AG08395 (cell line): ENCODE measurements around the gene NRG3.
"Not testable (repeated sequence)": the region's sequence is repeated elsewhere in the genome, so short reads cannot be mapped to it uniquely, and the experiment has no call there.

Experiments
- DNase-seq: peaks from one replicate; pipeline ENCODE4 v3.0.0; 2012; ENCODE audit warnings: mixed read lengths, low spot score

NRG3 gene

DNA sequence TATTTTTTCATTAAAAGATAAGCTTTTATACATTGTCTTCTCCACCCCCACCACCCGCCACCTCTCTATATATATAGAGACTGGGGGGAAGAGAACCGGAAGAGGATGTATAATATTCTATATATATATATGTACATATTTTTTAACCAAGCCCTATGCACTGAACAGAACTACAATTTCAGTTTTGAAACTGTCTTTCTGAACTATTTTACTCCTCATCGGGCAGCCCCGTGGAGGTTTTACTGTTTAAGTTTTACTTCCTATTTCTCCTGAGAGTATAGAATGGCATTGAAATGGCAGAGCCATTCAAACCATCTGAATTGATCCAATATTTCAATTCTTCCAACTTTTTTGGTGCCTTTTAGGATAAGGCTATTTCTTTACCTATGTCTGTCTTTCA, 1047.1 kb downstream of the NRG3 start:
- no peak for DNase-seq

DNA sequence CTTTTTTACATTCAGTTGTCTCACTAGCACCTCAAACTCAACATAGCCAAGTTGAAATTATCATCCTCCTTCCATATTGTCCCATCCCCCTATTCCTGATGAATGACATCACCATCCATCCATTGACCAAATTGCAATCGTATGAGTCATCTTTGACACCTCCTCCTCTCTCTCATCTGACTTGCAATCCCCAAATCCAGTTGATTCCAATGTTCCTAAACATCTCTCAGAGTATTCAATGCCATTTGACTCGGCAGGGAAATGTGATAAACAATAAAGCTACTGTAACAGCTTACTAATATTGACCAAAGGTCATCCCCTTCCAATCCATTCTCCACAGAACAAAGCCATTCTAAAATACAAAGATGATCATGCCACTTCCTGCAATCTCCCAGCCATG, 1047.8 kb downstream of the NRG3 start:
- DNase-seq, result no peak

DNA sequence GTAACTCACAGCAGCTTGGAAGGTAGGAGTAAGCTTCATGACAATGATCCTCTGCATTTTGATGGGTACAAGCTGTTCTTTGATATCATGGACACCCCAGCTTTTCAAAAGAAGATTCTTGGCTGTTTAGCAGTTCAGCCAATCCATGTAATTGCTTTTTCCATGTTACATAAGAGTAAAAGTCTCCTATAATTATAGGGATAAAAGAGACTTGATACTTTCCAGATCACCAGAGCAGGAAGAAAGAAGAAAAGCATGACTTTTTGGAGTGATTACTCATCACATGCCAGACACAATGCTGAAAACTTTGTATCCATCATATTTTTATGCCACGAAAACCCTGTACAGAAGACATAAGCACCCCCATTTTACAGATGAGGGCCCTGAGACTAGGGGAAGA, 1049.7 kb downstream of the NRG3 start:
- no peak for DNase-seq

DNA sequence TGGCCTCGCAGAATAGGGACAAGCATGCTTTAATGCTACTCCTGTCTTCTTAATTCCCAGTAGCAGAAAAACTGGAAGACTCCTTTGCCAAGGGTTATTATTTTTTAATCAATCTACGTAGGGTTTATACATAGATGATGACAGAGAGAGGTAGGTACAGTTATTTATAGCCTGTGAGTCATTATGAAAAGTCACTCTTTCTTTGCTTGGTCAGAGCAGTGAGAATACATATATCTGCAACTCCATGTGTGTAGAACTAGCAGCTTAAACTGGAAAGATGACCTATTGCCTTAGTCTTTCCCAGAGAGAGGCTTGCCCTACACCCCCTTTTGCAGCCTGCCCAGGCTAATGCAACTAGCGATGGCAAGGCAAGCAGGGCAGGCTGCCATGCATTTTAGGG, 1050.6 kb downstream of the NRG3 start:
- no peak for DNase-seq

DNA sequence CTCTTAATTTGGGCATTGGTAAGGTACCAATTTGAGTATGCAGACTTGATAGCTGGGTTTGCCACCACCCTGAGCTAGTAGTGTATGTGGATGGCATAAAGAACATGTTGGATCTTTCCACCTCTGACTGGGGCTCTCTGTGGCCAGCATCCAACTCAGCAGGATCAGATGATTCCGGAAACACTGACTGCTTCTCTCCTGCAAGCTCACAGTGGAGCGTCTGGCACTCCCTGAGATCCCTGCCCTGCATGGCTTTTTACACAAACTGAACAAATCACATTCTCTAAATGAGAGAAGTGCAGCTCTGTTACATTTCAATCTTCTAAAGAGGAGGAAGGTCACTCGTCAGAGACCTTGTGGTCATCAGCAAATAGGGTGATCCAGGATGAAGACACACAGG, 1057.5 kb downstream of the NRG3 start:
- DNase-seq, result no peak

DNA sequence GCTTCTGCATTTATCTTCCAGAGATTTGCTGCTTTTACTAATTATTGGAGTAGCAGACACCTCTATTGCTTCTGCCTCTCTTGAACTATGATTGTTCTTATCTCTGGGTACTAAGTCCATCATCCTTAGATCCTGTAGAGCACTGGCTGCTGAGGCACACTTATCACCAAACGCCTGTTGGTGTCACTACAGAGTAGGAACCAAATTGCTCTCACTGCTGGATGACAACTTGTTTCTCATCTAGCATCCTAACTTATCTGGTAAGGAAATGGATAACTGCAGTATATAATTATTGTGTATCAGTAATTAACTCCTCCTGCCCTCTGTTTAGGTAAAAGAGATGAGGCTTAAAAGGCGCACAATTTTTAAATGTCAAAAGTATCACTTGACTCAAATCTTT, 1059.4 kb downstream of the NRG3 start:
- DNase-seq, result peak; percentile 9

DNA sequence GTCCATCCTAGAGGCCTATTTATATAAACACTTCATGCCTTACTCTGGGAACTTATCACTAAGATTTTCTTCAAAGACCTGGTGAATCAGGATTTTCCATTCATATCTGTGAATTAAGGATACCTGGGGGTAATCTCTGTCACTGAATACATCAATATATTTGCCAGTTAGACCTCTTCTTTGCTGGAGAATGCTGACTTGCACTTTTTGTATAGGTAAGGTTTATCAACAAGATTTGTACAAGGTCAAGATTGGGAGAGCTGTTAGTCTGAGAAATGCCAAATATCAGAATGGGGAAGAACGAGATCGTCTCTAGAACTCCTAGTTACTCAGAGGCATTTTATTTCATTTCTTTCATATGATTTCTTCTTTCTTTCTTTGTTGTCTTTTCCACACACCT, 1060.0 kb downstream of the NRG3 start:
- DNase-seq, result no peak

DNA sequence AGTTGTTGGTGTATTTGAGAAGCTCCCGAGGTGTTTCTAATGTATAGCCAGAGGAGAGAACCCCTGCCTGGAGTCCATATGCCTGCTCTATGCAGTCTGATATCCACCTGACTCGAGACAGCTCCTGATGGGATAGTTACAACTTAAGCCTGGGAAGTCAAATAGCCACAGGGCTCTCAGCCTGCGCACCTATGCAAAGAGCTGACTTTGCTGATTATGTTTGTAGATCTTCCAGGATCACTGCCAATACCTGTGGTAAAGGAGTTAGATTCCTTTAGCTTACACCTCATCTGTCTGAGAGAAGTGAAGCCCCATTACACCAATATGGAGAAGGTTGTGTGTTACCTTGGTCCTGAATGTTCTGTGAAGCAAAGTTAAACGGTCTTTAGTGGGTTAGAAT, 1063.3 kb downstream of the NRG3 start:
- DNase-seq, result no peak

DNA sequence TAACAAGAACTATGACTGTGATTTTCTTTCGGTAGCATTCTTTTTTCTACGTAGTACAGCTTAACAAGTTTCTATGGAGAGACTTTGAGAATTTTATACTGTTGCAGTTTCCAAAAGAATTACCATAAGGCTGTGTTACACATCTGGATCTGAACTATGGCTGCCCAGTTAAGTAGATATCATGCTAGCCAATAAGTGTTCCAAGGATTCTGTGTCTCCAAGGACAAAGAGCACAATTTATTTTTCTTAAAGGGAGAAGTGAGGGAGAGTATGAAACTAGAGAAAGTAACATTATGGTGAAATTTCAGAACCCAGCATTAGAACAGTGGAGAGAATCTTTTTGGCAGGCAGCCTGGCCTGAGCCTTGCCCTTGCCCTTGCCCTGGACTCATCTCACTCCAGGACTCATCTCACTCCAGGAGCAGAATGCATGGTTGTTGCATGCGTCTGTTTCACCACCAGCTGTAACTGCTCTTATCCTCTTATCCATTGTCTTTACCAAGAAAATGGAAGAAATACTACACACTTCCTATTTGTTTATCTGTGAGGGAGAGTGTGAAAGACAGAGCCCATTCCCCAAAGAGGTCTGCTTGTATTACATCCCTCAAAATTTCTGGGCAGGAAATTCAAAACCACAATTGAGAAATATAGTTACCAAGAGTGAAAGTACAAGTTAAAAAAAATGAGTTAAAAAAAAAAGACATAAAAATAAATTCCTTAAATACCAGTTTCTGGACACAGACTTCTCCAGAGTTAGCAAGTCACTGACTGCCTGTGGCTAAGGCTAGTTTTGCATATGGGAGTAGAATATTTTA, 1067.5 kb downstream of the NRG3 start:
- peak; percentile 69 for DNase-seq

DNA sequence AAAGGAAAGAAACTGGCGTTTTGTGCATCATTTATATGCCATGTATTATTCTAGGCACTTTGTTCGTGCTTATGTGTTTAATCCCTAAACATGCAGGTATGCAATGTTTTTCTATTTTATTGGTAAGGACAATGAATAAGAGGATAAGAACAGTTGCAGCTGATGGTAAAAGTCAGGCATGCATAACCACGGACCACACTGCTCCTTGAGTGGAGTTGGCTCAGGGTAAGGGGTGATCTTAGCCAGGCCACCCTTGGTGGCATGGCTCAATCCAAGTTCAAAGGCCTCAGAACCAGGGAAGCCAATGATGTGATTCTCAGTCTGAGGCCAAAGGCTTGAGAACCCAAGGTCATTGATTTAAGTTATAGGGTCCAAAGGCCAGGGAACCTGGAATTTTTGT, 1068.1 kb downstream of the NRG3 start:
- no peak for DNase-seq

DNA sequence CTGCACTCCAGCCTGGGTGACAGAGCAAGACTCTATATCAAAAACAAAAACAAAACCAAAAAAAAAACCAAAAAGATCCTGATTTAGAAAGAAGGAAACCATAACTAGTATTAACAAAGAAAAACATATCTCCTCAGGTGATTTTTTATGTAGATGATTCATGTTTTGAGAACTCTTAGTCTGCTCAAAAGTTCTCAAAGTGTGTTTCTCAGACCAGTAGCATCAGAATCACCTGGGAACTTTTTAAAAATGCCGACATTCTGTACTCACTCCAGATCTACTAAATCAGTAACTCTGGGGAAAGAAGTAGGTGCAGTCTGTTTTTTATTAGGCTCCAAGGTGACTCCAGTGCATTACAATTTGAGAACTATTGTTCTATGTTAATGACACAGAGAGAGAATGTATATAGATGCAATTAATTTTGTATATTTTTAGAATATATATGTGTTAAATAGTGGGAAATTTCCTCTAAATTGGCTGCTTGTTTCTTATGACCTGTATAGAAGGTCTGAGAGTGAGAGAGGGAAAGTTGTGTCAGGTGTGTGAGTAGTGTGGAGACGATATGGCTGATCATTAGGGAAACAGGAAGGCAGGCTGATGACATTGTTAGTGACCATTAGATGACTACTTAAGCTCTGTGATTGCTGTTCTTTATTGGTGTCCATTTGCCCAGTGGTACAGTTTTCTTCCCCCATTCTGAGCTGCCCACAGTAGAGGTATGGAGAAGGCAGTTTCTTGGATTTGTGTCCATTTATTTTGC, 1075.0 kb downstream of the NRG3 start:
- DNase-seq, result no peak

DNA sequence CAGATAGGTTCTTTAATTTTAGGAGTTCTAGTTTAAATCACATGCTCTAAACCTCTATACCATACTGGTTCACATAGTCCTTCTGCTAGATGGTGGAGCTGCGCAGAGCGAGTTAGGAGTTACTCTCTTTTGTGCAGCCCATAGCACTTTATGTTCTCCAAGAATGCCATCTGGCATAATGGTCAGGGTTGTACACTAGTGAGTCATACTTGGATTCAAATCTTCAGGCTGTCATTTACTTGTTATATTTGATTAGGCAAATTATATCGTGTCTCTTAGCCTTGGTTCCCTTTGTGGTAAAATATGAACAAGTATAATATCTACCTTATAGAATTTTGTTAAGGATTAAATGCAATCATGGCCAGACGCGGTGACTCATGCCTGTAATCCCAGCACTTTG, 1078.3 kb downstream of the NRG3 start:
- DNase-seq, result no peak

DNA sequence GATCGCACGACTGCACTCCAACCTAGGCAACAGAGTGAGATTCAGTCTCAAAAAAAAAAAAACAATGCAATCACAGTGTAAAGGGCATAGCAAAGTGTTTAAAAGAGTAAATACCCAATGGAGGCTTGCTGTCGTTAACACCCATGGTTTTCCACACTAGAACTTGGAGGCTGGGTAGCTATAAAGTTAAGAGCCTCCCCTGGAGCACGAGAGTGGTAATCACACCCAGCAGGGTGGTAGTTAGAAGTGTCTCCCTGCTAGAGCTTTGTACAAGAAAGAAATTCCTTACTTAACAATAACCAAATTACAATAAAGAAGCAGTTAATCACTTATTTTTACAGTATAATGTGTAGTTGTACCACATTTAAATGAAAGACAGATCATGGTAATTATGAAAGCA, 1078.9 kb downstream of the NRG3 start:
- DNase-seq, result no peak

DNA sequence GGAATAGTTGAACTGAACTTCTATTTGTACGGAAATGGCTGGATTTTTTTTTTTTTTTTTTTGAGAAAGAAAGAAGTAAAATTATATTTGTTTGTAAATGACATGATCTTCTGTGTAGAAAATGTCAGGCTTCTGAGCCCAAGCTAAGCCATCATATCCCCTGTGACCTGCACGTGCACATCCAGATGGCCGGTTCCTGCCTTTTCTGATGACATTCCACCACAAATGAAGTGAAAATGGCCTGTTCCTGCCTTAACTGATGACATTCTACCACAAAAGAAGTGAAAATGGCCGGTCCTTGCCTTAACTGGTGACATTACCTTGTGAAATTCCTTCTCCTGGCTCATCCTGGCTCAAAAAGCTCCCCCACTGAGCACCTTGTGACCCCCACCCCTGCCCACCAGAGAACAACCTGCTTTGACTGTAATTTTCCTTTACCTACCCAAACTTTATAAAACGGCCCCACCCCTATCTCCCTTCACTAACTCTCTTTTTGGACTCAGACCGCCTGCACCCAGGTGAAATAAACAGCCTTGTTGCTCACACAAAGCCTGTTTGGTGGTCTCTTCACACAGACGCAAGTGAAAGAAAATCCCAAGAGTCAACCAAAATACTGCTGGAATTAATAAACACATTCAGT, 1085.5 kb downstream of the NRG3 start:
- DNase-seq, result not testable (repeated sequence)

DNA sequence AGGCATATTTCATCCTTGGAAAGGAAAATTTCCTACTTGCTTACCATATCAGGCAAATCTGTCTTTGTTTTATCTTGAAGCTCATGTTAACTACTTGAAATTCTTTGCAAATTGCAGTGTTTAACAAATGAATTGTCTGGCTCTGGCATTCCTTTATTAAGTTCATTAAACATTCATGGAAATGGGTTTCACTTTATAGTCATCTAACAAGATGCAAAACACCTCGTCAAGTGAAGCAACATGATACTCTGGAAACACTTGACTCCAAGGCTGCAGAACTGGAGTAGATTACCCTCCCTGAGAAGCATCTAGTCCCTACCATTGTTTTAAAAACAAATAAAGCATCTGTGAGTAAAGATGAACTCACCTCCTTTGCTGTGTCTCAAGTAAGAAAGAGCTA, 1086.9 kb downstream of the NRG3 start:
- DNase-seq, result no peak

DNA sequence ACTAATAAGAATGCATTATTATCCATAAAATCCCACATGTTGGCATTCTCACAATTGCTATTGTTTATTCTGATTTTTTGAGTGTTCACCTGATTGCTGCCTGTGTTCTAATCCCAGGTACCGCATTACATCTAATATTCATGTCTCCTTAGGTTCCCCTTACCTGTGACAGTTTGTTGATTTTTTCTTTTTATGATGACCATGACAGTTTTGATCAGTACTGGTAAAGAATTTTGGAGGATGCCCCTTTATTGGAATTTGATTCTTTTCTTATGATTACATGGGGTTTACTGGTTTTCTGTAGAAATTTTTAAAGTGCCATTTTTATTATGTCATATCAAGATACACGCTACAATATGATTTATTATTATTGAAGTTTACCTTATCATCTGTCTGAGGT, 1091.1 kb downstream of the NRG3 start:
- no peak for DNase-seq

DNA sequence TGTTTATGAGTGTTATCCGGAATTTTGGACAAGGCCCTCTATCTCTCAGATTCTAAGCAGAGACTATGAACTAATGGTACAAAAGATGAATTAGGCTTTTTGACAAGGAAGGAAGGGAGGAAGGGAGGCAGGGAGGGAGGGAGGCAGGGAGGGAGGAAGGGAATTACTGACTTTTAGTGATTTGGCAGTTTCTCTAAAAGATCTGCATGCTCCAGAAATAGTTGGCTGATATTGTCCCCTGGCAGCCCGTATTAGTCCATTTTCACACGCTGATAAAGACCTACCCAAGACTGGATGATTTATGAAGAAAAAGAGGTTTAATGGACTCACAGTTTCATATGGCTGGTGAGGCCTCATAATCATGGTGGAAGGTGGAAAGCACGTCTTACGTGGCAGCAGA, 1093.5 kb downstream of the NRG3 start:
- DNase-seq, result no peak

DNA sequence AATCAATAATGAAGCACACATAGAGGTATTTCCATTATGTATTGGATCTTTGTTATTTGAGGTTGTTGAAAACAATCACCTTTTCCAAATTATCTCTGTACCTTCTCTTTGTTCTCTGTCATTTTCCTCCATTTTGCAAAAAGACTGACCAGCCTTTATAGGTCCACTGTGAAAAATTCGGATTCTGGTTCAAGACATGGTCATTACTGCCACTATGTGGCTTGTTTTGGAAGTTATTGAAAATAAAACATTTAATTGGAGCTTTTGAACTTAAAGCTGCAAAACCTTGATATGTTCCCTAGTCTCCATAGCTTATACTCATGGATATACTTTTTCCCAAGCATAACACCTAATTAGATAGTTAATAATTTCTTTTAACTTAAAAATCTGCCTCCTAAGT, 1094.4 kb downstream of the NRG3 start:
- DNase-seq, result peak; percentile 43

DNA sequence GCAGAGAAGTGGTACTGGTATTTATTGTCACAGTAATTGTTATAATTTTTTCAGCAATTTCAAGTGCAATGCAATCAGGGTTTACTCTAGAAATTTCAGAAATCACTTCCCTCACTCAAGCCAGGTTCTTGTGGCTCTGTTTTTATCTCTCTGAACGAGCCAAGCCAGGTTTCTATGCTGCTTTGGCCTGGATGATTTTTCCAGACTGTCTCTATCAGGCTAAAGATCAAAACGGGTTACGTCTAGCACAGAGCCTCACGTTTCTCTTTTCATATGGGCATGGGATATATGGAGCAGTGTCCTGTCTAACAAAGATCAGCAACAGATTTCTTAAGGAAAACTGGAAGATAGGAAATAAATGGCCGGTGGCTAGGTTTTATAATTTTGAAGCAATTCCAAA, 1105.3 kb downstream of the NRG3 start:
- no peak for DNase-seq

DNA sequence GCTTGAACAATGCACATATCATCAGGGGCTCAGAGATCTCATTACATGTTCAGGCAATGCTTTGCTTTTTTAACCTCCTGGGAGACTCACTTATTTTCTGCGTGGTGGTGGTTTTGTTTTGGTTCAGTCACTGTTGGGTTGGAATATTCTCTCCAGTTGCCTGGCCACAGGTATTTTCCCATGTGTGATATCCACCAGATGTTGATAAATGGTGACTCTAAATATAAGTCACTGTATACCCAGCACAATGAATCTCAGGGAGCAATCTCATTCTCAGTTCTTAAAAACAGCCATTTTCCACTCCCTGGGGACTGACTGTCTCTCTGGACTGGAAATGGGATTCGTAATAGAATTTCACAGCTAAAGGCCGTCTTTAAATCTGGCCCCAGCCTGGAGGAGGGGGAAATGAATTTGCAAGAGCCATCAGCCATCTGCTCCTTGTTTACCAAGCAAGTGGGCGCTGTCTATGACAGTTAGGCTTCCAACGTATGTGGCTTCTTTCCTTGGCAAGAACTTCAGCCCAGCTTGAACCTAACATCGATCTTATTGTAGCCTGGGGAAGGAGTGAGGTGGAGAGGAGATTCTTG, 1106.2 kb downstream of the NRG3 start:
- peak; percentile 23 for DNase-seq

DNA sequence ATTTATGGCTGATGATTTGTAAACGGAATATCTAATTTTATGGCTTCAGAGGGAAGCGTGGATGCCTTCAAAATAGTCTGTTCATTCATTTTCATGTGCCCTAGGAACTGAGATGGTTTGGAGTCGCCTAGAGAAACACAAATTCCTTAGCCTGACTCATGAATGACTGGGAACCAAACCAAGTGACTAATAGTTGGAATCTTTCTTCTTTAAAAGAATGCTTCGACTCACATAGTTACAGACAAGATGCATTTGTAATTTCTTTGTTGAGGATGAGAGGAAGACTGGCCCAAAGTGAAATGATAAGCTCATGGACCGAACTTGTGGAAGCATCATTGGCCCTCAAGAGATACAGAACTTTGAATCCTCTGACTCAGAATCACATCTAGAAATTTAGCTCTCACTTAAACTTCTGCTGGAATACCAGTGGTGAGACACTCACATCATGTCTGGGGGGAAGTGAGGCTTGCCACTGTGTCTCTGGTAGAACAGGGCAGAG, 1107.2 kb downstream of the NRG3 start:
- DNase-seq, result peak; percentile 90

DNA sequence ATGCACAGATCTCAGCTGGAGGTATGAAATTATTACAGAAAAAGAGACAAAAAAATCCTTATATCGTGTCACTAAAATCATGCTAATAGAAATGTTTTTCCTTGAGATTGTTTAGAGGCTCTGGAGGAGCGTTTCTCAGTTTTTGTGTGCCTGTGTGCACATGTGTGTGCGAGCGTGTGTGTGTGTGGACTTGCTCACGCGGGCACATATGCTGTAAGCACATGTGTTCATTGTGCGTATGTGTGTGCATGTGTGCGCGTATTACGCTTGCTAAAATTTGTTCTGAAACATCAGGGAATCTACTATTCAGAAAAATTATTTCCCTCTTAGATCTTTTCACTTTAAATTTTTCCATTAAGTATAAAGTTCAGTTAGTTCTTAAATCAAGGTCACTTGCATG, 1111.2 kb downstream of the NRG3 start:
- no peak for DNase-seq

DNA sequence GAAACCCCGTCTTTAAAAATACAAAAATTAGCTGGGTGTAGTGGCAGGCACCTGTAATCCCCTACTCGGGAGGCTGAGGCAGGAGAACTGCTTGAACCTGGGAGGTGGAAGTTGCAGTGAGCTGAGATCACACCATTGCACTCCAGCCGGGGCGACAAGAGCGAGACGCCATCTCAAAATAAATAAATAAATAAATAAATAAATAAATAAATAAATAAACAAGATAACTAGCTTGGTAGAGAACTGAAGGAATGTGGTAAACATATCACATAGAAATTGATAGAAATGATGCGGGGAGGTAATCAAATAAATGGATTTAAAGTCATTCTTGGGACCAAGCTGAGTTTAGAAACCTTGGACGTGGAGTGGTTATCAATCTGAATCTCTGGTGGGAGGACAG, 1131.5 kb downstream of the NRG3 start:
- DNase-seq, result not testable (repeated sequence)
